Neural cell (in vitro differentiated cells): ENCODE measurements around the gene AATK. TPM values are rescaled to one million over a fixed set of nuclear protein-coding genes. Genes with fewer than 3 reads are reported as not detected.

Experiments used
- H2AFZ ChIP-seq: fragments of 200-600, 300-800 bp; sonication (generic), shearing (Covaris generic); 2 replicates; pipeline ENCODE4 v1.6.0; 2014; ENCODE audit warnings: low read depth, mild to moderate bottlenecking, antibody characterized with exemption, low read length, moderate library complexity
- H3F3A ChIP-seq: fragments of 200-600 bp; shearing (Covaris generic); 2 replicates; pipeline ENCODE4 v1.6.1; 2016; ENCODE audit warnings: mild to moderate bottlenecking, moderate library complexity, mixed read lengths, antibody characterized with exemption, low read length; ENCODE audit not compliant: insufficient read depth, poor library complexity, severe bottlenecking
- H3K27ac ChIP-seq: fragments of 200-600, 300-800 bp; sonication (generic), shearing (Covaris generic); 2 replicates; pipeline ENCODE4 v1.5.1; 2014; ENCODE audit warnings: mild to moderate bottlenecking, low read length, moderate library complexity
- H3K27me3 ChIP-seq: fragments of 300-800, 200-600 bp; sonication (generic), shearing (Covaris generic); 2 replicates; pipeline ENCODE4 v1.6.0; 2014; ENCODE audit warnings: mild to moderate bottlenecking, low read depth, low read length, moderate library complexity; ENCODE audit not compliant: insufficient read depth
- H3K36me3 ChIP-seq: fragments of 300-800, 200-600 bp; sonication (generic), shearing (Covaris generic); 2 replicates; pipeline ENCODE4 v1.5.1; 2014; ENCODE audit warnings: mild to moderate bottlenecking, antibody characterized with exemption, low read length, moderate library complexity; ENCODE audit not compliant: insufficient read depth
- H3K4me2 ChIP-seq: fragments of 300-800, 200-600 bp; sonication (generic), shearing (Covaris generic); 2 replicates; pipeline ENCODE4 v1.6.0; 2014; ENCODE audit warnings: mild to moderate bottlenecking, low read length
- H3K4me3 ChIP-seq: fragments of 300-800, 200-600 bp; sonication (generic), shearing (Covaris generic); 2 replicates; pipeline ENCODE4 v1.5.1; 2014; ENCODE audit warnings: mild to moderate bottlenecking, low read length, moderate library complexity
- H3K79me2 ChIP-seq: fragments of 200-600 bp; shearing (Covaris generic); replicated peaks from 2 replicates; pipeline ENCODE4 v1.6.0; 2014; ENCODE audit warnings: mild to moderate bottlenecking, low read length, moderate library complexity; ENCODE audit not compliant: insufficient read depth
- H3K9ac ChIP-seq: fragments of 300-800, 200-600 bp; sonication (generic), shearing (Covaris generic); 2 replicates; pipeline ENCODE4 v1.6.1; 2016; ENCODE audit warnings: mild to moderate bottlenecking, low read length, mixed read lengths
- H3K9me2 ChIP-seq: fragments of 200-600 bp; shearing (Covaris generic); 2 replicates; pipeline ENCODE4 v1.6.1; 2016; ENCODE audit warnings: mild to moderate bottlenecking, low read length, mixed read lengths; ENCODE audit not compliant: insufficient read depth
- H3K9me3 ChIP-seq: fragments of 200-600, 300-800 bp; sonication (generic), shearing (Covaris generic); 2 replicates; pipeline ENCODE4 v1.6.1; 2016; ENCODE audit warnings: mild to moderate bottlenecking, mixed run types, low read length, moderate library complexity, mixed read lengths
- H4K20me1 ChIP-seq: fragments of 200-600 bp; shearing (Covaris generic); 2 replicates; pipeline ENCODE4 v1.6.1; 2016; ENCODE audit warnings: mild to moderate bottlenecking, mixed run types; ENCODE audit not compliant: insufficient read depth
- EP300 ChIP-seq: fragments of 450-650 bp; conservative IDR thresholded peaks from 2 replicates; pipeline ENCODE4 v1.6.1; 2014; ENCODE audit warnings: antibody characterized with exemption, mild to moderate bottlenecking, moderate library complexity; ENCODE audit not compliant: poor library complexity, severe bottlenecking
- EZH2 ChIP-seq: fragments of 200-600, 300-800 bp; shearing (Covaris generic), sonication (generic); IDR thresholded peaks from 2 replicates; pipeline ENCODE4 v1.6.1; 2014; ENCODE audit warnings: antibody characterized with exemption, low read length, borderline replicate concordance, mild to moderate bottlenecking; ENCODE audit not compliant: insufficient read depth, poor library complexity, severe bottlenecking
- MXI1 ChIP-seq: fragments of 450-650 bp; conservative IDR thresholded peaks from 2 replicates; pipeline ENCODE4 v1.6.1; 2014; ENCODE audit warnings: antibody characterized with exemption, mild to moderate bottlenecking; ENCODE audit not compliant: poor library complexity, severe bottlenecking
- POLR2AphosphoS5 ChIP-seq: IDR thresholded peaks from 2 replicates; pipeline ENCODE4 v1.6.1; 2012
- RAD21 ChIP-seq: fragments of 450-650 bp; conservative IDR thresholded peaks from 2 replicates; pipeline ENCODE4 v1.6.1; 2014; ENCODE audit warnings: antibody characterized with exemption, mild to moderate bottlenecking, moderate library complexity
- SMC3 ChIP-seq: fragments of 450-650 bp; conservative IDR thresholded peaks from 2 replicates; pipeline ENCODE4 v1.6.1; 2014; ENCODE audit warnings: antibody characterized with exemption, mild to moderate bottlenecking, moderate library complexity; ENCODE audit not compliant: poor library complexity
- TAF1 ChIP-seq: IDR thresholded peaks from 2 replicates; pipeline ENCODE4 v1.6.1; 2012; ENCODE audit warnings: low read depth
- polyA plus RNA-seq: library from polyadenylated mRNA; depleted of rRNA; stranded (reverse); fragments of >200 nt; gene quantifications from 2 replicates; pipeline ENCODE4 v1.2.3, GENCODE V29; 2014
- TF ChIP-seq, protein P1 (sequence below): IDR thresholded peaks from 2 replicates; pipeline ENCODE4 v1.6.1; 2012; ENCODE audit warnings: borderline replicate concordance
- TF ChIP-seq, protein P2 (sequence below): fragments of 450-650 bp; IDR thresholded peaks from 2 replicates; pipeline ENCODE4 v1.5.1; 2014; ENCODE audit warnings: antibody characterized with exemption, mild to moderate bottlenecking, moderate library complexity; ENCODE audit not compliant: poor library complexity, severe bottlenecking

The AATK gene
- polyA plus RNA-seq, 1 donor from 2014 or later, result 11.1 TPM

DNA sequence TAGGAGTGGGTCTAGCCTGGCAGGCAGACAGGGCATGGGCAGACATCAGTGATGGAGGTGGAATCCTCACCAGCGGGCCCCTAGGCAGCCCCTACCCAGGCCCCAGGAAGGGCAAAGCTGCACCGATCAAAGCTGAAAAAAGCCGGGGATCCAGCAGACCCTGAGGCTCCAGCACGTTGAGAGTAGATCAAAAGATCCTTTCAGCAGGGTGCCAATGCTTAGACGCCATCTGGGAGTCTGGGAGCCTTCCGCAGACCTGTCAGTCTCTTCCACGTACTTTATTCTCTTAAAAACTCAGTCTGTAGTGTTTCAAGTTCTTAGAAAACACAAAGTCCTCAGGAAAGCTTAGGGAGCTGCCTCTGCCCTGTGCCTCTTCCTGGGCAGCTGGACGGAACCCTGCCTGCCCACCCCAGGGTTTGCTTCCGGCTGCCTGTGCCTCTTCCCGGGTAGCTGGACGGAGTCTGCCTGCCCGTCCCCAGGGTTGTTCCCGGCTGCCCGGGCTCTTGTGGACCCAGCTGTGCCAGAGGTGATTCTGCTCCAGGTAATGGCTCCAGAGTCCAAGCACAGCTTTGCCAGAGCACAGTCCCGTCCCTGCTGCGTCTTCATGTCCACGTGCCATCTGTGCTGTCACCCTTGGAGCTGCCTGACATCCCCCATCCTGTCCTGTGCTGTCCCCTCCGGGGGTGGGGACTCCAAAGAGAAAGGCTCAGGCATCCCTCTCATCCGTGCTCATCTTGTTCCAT lies 51.5 kb downstream of the AATK start:
- no peaks in the 10 kb centered on the region for H3K9me2 ChIP-seq
- no peaks in the 10 kb centered on the region for H4K20me1 ChIP-seq
- H3F3A ChIP-seq, result no peaks in the 10 kb centered on the region
- no peaks in the 10 kb centered on the region for H3K36me3 ChIP-seq
- H3K79me2 ChIP-seq, result no peaks in the 10 kb centered on the region
- no peak overlapping the region for H3K27ac ChIP-seq
- no peaks in the 10 kb centered on the region for H3K27me3 ChIP-seq
- no peak overlapping the region for H2AFZ ChIP-seq
- no peak overlapping the region for H3K4me2 ChIP-seq
- no peak overlapping the region for H3K4me3 ChIP-seq
- no peak for TF ChIP-seq EP300
- no peak for TF ChIP-seq TAF1
- TF ChIP-seq, protein P1, sequence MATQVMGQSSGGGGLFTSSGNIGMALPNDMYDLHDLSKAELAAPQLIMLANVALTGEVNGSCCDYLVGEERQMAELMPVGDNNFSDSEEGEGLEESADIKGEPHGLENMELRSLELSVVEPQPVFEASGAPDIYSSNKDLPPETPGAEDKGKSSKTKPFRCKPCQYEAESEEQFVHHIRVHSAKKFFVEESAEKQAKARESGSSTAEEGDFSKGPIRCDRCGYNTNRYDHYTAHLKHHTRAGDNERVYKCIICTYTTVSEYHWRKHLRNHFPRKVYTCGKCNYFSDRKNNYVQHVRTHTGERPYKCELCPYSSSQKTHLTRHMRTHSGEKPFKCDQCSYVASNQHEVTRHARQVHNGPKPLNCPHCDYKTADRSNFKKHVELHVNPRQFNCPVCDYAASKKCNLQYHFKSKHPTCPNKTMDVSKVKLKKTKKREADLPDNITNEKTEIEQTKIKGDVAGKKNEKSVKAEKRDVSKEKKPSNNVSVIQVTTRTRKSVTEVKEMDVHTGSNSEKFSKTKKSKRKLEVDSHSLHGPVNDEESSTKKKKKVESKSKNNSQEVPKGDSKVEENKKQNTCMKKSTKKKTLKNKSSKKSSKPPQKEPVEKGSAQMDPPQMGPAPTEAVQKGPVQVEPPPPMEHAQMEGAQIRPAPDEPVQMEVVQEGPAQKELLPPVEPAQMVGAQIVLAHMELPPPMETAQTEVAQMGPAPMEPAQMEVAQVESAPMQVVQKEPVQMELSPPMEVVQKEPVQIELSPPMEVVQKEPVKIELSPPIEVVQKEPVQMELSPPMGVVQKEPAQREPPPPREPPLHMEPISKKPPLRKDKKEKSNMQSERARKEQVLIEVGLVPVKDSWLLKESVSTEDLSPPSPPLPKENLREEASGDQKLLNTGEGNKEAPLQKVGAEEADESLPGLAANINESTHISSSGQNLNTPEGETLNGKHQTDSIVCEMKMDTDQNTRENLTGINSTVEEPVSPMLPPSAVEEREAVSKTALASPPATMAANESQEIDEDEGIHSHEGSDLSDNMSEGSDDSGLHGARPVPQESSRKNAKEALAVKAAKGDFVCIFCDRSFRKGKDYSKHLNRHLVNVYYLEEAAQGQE, result no peak
- no peak for TF ChIP-seq EZH2
- TF ChIP-seq, protein P2, sequence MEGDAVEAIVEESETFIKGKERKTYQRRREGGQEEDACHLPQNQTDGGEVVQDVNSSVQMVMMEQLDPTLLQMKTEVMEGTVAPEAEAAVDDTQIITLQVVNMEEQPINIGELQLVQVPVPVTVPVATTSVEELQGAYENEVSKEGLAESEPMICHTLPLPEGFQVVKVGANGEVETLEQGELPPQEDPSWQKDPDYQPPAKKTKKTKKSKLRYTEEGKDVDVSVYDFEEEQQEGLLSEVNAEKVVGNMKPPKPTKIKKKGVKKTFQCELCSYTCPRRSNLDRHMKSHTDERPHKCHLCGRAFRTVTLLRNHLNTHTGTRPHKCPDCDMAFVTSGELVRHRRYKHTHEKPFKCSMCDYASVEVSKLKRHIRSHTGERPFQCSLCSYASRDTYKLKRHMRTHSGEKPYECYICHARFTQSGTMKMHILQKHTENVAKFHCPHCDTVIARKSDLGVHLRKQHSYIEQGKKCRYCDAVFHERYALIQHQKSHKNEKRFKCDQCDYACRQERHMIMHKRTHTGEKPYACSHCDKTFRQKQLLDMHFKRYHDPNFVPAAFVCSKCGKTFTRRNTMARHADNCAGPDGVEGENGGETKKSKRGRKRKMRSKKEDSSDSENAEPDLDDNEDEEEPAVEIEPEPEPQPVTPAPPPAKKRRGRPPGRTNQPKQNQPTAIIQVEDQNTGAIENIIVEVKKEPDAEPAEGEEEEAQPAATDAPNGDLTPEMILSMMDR, result no peak
- TF ChIP-seq MXI1, result no peak
- TF ChIP-seq POLR2AphosphoS5, result no peak
- TF ChIP-seq SMC3, result no peak
- TF ChIP-seq RAD21, result no peak
- no peak overlapping the region for H3K9ac ChIP-seq
- no peaks in the 10 kb centered on the region for H3K9me3 ChIP-seq

DNA sequence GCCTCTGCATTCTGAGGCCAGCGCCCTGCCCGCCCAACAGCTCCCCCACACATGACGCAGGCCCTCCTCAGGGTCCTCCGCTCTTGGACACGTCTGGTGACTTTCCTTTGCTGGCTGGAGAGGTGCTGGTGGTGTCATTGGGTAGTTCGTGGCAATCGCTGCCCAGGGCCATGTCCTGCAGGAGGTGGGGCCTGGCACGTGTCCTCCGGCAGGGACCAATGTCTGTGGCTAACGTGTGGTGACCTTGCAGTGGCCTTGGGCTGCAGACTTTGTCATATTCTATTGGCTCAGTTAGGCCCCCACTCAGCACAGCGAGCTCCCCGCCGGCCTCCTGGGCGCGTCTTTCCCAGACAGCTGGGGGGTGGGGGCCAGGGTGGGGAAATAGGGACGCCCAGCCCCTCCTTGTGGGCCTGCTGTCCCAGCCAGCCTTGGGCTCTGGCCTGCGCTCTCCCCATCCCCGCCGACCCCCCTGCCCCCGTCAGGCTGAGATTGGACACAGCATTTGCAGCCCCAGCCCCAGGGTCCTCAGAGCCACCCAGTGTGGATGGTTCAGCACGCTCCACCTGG lies 52.8 kb downstream of the AATK start:
- Histone ChIP-seq H3K27ac (no peak overlapping the region), H4K20me1 (no peaks in the 10 kb centered on the region), H3F3A (no peaks in the 10 kb centered on the region), H3K27me3 (no peaks in the 10 kb centered on the region), H3K36me3 (no peaks in the 10 kb centered on the region), H3K9me3 (no peaks in the 10 kb centered on the region), H3K9ac (no peak overlapping the region), H2AFZ (no peak overlapping the region), H3K4me3 (no peak overlapping the region), H3K4me2 (no peak overlapping the region), H3K79me2 (no peaks in the 10 kb centered on the region), H3K9me2 (no peaks in the 10 kb centered on the region)
- no peak for TF ChIP-seq MXI1
- TF ChIP-seq POLR2AphosphoS5, result no peak
- no peak for TF ChIP-seq TAF1
- no peak for TF ChIP-seq SMC3
- TF ChIP-seq, protein P1, result no peak
- TF ChIP-seq, protein P2, result no peak
- TF ChIP-seq EP300, result no peak
- no peak for TF ChIP-seq EZH2
- TF ChIP-seq RAD21, result no peak
